DMS114 treated with DMSO at 0.1 percent for 48 hours (cell line): ENCODE results near the gene LSAMP.

Experiments used
- DNase-seq: peaks from one replicate; lab custom pipeline; 2025; ENCODE audit not compliant: unreplicated experiment; lab: John Stamatoyannopoulos, UW

LSAMP gene

GRCh38 chr3:116179091-116179490 is 266.2 kb downstream of the LSAMP start:
- DNase-seq, result no peak

- no peak for DNase-seq
Measured at GRCh38 chr3:116176974-116177555, 268.2 kb downstream of the LSAMP start.

DNA sequence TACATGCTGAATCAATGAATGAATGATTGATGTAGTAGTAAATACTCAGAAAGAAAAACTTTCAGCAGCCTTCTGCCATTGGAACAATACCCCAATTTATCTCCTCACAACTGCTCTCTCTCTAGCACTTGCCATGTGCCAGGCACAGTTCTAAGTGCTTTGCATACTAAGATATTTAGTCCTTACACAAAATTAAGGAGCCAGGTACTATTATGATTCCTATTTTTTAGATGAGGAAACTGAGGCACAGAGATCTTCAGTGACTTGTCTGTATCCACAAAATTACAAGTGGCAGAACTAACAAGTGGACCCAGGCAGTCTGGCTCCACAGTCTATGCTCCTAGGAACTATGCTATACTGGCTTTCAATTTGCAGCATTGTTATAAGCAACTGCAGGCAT is 279.2 kb downstream of the LSAMP start:
- DNase-seq, result no peak

DNA sequence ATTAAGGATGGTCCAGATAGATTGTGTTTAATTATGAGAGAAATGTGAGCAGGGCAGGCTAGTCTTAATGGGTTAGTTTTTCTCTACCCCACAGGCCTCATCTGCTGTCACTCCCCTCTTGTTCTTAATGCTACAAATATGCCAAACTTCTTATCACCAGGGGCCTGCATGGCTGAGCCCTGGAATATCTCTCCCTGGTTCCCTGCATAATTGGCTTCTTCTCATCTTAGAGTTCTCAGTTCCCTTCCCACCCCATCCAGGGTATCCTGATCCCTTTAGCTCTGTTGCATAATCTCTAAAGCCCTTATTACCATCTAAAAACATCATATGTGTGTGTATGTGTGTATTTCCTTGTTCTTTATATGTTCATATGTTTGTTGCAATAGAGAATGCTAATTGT is 279.6 kb downstream of the LSAMP start:
- DNase-seq, result no peak

DNA sequence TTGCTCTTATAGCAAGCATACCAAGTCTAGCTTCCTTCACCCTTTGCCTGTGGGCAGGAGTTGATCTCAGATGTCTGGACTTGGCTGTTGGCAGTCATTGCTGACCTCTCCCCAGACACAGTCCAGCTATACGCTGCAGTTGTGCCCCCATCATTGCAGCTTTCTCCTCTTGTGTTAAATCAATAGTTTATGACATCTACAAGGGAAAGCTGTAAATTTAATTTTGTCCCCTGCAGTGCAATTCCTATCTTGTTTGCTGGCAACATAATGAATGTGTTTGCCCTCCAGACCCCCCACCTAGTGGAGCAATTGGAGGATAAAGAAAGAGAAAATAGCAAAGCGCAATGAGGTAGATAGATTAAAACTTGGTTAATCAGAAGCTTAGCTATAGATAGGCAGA is 280.2 kb downstream of the LSAMP start:
- no peak for DNase-seq

GRCh38 chr3:116164039-116164438 is 281.2 kb downstream of the LSAMP start:
- DNase-seq, result no peak

DNA sequence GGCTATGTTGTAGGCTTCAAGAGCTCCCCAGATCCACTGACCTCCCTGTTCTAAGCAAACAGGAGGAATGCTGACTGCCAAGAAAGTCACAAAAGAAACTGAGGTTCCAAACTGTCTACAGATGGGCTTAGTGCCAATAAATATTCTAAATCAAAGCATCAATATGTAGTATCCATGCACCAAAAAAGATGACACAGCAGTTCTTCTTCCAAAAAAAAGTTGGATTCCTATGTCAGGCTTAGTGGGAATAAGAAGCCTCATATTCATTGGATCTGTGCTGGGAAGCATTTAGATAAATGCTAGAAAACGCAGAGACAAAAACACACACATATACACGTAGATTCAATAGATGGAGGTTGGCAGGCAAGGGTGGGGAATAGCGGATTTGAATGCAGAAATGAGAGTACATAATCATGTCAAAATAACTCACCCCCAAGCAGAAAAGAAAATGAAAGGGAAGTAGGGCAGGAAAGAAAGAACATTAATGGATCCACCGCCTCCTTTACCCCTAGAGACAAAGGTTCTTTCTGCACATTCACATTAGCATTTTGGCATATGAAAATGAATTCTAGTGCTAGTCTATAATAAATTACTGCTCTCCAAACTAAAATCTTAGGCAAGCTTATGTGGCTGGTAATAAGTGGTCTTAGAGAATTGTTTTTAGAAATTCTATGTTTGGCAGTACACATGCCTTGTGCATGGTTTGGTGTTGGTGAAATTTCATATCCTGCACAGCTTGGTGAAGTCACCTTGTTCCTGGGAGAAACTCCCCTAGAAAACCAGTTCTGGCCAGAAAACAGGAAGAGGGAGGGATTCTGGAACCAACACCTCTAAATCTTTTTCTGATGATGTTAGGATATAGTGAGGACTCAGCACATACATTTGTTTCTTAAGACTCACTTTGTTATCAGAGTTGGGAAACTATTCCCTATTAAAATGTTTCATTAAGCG is 283.4 kb downstream of the LSAMP start:
- no peak for DNase-seq

- DNase-seq, result no peak
Measured at GRCh38 chr3:116160594-116160993, 284.7 kb downstream of the LSAMP start.

DNA sequence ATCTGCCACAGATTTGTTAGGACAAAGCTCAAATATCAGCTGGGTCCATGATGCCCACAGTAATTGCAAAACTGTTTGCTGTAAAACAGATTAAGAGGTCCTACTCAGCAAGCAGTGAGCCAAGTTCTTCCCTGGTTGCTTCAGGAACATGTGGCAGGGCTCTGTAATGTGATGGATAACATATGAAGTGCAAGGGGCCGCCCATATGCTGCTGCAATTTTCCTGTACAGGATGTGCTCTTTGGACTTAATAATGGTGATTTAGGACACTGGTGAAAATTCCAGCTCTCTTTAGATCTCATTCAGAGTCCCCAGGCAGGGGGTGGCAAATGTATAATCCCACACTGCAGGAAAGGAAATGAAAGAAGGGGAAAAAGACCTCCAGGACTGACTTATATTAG is 289.4 kb downstream of the LSAMP start:
- DNase-seq, result no peak

DNA sequence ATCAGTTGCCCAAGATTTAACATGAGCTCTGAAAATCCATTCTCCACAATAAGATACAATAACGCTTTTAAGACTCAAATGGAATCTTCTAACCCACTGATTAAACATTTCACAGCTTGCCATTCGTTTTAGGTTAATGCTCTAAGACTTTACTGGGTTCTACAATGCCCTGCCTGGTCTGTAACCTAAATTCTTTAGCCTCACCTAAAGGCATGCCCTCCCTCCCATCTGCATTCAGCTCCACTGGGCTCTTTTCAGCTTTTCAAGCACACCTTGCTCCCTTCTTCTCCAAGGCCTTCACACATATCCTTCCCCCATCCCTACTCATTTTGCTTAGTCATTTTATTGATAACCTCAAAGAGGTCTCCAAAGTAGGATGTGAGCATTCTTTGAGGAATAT is 290.9 kb downstream of the LSAMP start:
- DNase-seq, result no peak

DNA sequence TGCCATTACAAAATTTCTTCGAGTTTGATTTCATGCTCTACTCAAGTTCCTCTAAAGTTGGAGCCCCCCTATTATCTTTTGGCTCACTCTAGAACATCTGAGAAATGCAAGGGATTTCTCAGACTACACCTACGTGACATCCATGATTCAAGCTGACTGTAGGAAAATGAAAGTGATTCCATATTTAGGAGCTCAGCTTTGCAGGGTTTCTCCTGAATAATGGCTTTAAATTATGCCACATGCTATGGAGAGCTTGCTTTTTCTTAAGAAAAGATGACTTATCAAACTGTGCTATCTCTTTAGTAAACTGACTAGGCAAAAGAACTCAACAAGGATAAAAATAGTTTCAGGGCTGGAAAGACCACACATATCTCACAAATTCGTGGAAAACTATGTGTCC is 292.1 kb downstream of the LSAMP start:
- DNase-seq, result no peak

DNA sequence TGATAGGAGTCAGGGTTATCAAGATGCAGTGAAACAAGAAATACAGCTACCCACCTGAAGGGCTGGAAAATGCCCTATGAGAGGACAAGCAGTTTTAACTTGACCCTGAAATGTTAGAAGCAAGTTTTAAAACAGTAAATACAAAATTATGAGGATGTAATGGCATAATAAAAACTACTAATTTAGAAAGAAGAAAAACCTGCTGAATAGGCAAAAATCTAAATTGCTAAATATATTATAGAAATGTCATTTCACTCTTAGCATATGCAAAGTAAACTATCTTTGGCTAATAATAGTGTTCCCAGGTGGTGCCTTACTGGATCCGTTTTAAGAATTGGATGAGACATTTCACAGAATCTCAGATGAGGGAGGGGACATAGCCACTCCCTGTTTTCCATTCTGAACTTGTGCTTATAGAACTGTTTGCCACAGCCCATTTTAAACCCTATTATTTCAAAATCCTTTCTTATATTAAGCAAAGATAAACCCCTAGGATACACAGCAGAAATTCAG is 294.6 kb downstream of the LSAMP start:
- DNase-seq, result no peak

DNA sequence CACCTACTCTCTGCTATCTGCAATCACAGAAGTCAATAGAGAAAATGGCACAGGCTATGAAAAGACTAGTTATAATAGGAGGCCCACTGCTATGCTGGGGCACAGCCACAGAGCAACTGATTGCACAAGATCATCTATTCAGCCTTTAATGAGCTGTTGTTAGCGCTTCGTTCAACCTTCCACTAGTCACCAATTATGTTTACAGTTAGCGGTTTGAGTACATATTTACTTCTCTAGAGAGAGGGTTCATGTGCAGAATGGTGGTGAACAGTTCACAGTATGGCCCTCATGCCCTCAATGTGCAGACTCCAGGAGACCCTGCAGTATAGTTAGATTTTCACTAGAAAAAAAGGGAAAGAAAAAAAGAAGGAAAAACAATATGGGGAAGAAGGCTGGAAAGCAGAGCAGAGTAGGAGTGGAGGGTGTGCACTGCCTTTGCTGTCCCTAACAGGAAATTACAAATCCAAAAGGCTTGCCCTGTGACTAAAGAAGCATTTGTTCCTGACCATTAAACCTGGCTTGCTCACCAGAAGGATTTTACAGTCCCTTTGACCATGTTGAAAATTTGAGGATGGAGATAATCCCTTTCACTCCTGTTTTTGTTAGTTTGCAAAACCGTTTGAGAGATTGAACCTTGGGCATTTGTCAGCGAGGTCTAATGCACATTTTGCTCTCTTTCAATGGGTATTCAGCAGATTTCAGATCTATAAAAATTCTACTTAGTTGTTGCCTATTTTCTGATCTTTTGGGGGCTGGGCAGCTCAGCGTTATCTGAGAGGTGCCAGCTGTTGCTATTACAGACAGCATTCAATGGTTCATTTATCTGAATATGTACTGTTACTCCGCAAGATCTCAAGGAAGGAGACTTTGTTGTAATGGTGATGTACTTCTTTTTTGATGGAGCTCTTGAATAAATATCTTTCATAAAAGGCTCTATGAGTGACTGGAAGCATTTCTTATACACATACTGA is 296.1 kb downstream of the LSAMP start:
- DNase-seq, result no peak

DNA sequence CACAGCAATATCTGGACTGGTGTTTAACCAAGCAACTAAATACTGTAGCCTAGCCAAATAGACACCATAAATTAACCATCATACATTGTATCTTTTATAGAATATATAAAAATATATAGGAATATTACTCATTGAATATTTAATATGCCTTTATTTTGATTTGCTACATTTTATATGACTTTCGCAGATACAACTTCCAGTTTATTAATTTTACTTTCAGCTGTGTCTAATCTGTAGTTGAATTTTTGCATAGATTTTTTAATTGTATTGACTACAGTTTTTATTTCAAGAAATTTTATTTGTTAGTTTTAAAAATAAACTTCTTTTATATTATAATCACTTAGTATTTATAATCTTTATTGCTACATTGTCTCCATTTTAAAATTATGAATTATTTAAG is 299.7 kb downstream of the LSAMP start:
- DNase-seq, result no peak

DNA sequence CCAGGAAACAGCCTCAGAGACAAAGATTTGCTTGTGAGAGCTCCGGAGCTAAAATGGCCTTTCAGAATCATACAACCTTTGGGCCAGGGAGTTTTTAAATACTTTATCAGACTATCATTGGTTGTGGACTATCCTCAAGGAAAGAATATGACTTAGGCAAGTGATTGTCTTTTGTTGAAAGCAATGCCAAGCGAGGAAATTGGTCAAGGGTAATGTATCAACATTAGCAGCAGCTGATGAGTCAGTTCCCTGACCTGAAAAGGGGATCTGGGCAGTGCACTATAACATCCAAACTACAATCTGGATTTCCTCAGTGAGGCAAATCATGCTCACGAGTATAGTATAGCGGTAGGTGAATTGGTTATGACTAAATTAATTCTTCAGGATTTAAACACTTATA is 303.6 kb downstream of the LSAMP start:
- DNase-seq, result no peak

DNA sequence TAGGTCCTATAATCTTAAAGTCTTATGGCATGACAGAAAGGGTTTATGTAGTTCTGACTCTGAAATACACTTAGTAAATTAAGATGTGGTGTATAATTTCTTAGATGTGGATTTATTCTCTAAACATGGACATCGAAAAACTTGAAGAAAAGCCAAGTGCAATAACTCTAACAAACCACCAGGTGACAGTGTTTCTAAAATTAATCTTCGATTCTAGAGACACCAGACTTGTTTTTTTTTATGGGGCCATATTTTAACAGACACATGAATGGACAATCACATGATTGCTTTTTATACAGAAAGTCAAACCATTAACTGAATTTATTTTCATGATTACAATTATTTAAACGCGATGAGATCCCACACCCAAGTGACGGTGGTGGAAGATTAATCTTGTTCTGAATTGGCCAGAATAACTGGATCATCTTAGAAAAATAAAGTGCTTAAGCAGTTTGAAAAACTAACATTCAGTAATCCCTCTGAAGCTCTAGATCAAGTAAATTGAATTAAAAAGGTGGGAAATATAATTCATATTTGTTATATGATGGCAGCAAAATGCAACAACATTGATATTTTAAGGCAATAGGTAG is 305.1 kb downstream of the LSAMP start:
- peak; percentile 26 for DNase-seq

- no peak for DNase-seq
Measured at GRCh38 chr3:116139641-116140040, 305.6 kb downstream of the LSAMP start.

- no peak for DNase-seq
Measured at GRCh38 chr3:116135457-116136085, 309.7 kb downstream of the LSAMP start.

- no peak for DNase-seq
Measured at GRCh38 chr3:116129187-116129946, 315.9 kb downstream of the LSAMP start.

- no peak for DNase-seq
Measured at GRCh38 chr3:116127464-116127863, 317.8 kb downstream of the LSAMP start.
